Right lobe of liver (tissue), 4 donors: Measurements from ENCODE around the gene SCAMP3.

Experiments used
- POLR2A ChIP-seq: fragments of 450-650 bp; IDR thresholded peaks from one replicate; pipeline ENCODE4 v1.6.1; 2017; ENCODE audit warnings: antibody characterized with exemption, mild to moderate bottlenecking
- TF ChIP-seq, protein P1 (sequence below), 4 donors: fragments of 200-600 bp in 3 of 4; fragments of 450-650 bp in 1 of 4; IDR thresholded peaks; one replicate each; pipeline versions ENCODE4 v1.5.1 to v1.8.0; 2016 to 2022; ENCODE audit warnings: antibody characterized with exemption in 4 of 4, mild to moderate bottlenecking in 2 of 4
- donor health status: DM: no; HTN: no; CAD: no.
- donor health status: DM: no; HTN: no; CAD: no.
- donor health status: DM: no; HTN: yes; CAD: no.

DNA sequence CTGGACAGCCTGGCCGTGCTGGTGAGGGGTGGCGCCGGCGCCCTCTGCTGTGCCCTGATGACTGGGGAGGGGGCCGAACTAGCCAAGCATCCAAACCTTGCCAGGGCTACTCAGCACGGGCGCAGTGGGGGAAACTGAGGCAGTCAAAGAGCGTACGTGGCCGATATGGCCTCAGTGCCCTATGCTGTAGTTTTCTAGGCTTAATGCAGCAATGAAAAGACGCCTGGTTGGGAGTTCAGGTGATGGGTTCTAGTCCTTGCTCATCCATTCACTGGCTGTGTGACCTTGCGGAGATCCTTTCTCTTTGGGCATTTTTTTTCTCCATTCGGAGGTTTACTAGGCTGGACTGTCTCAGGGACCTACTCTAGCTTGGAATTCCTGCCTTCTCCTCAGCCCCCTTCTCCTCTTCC, 52.8 kb downstream of the SCAMP3 start:
- TF ChIP-seq, protein P1, sequence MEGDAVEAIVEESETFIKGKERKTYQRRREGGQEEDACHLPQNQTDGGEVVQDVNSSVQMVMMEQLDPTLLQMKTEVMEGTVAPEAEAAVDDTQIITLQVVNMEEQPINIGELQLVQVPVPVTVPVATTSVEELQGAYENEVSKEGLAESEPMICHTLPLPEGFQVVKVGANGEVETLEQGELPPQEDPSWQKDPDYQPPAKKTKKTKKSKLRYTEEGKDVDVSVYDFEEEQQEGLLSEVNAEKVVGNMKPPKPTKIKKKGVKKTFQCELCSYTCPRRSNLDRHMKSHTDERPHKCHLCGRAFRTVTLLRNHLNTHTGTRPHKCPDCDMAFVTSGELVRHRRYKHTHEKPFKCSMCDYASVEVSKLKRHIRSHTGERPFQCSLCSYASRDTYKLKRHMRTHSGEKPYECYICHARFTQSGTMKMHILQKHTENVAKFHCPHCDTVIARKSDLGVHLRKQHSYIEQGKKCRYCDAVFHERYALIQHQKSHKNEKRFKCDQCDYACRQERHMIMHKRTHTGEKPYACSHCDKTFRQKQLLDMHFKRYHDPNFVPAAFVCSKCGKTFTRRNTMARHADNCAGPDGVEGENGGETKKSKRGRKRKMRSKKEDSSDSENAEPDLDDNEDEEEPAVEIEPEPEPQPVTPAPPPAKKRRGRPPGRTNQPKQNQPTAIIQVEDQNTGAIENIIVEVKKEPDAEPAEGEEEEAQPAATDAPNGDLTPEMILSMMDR (IDR thresholded peaks at IDR 0.05): no peak
- TF ChIP-seq POLR2A: no peak
